PC-9 (cell line): Measurements from ENCODE around the gene BPIFB2. TPM values are rescaled to one million over a fixed set of nuclear protein-coding genes. Genes with fewer than 3 reads are reported as not detected.

Experiments used
- BruUV-seq: library from RNA; stranded (reverse); fragments of 400-500 nt; replicated peaks from 2 replicates; lab custom pipeline; 2021; lab: Mats Ljungman, UMichigan
- CTCF ChIA-PET: fragments of 300-600 bp; sonication (Branson Sonifier 250); formaldehyde crosslinking; loops from one replicate; lab custom pipeline; 2022; ENCODE audit warnings: antibody characterized with exemption; lab: Charles Lee
- POLR2A ChIA-PET: fragments of 300-600 bp; sonication (Branson Sonifier 250); formaldehyde crosslinking; loops from one replicate; lab custom pipeline; 2022; ENCODE audit warnings: antibody characterized with exemption; ENCODE audit not compliant: unreplicated experiment; lab: Charles Lee
- DNase-seq, 2 experiments: peaks; one replicate each; pipeline versions ENCODE4 v3.0.0 to v3.0.0-alpha.2; 2015 to 2022; ENCODE audit warnings: mixed read lengths in 1 of 2
- H2AFZ ChIP-seq: fragments of 200-600 bp; sonication (generic); 2 replicates; pipeline ENCODE4 v1.8.1; 2017; ENCODE audit warnings: antibody characterized with exemption
- H3F3A ChIP-seq: fragments of 200-600 bp; sonication (generic); 2 replicates; pipeline ENCODE4 v1.8.1; 2017; ENCODE audit warnings: antibody characterized with exemption, mild to moderate bottlenecking, low read depth; ENCODE audit not compliant: insufficient read depth
- H3K27ac ChIP-seq: fragments of 200-600 bp; sonication (generic); 2 replicates; pipeline ENCODE4 v1.6.1; 2016; ENCODE audit warnings: mixed run types
- H3K27me3 ChIP-seq: fragments of 200-600 bp; sonication (generic); 2 replicates; pipeline ENCODE4 v1.6.1; 2016; ENCODE audit warnings: low read depth, mixed run types; ENCODE audit not compliant: insufficient read depth
- H3K36me3 ChIP-seq: fragments of 200-600 bp; sonication (generic); 2 replicates; pipeline ENCODE4 v1.6.1; 2016; ENCODE audit warnings: low read depth, mixed run types
- H3K4me1 ChIP-seq: fragments of 200-600 bp; sonication (generic); replicated peaks from 2 replicates; pipeline ENCODE4 v1.6.1; 2016; ENCODE audit warnings: mixed run types; ENCODE audit not compliant: insufficient read depth
- H3K4me2 ChIP-seq: fragments of 200-600 bp; sonication (generic); 2 replicates; pipeline ENCODE4 v1.6.1; 2017; ENCODE audit warnings: mixed run types
- H3K4me3 ChIP-seq: fragments of 200-600 bp; sonication (generic); 2 replicates; pipeline ENCODE4 v1.6.1; 2016; ENCODE audit warnings: mixed run types
- H3K79me2 ChIP-seq: fragments of 200-600 bp; sonication (generic); 2 replicates; pipeline ENCODE4 v1.6.1; 2017; ENCODE audit warnings: low read depth, mixed run types
- H3K9me2 ChIP-seq: fragments of 200-600 bp; sonication (generic); 2 replicates; pipeline ENCODE4 v1.8.1; 2017; ENCODE audit warnings: mild to moderate bottlenecking; ENCODE audit not compliant: insufficient read depth
- H3K9me3 ChIP-seq: fragments of 200-600 bp; sonication (generic); 2 replicates; pipeline ENCODE4 v1.8.1; 2016; ENCODE audit warnings: low read depth; ENCODE audit not compliant: insufficient read depth
- H4K20me1 ChIP-seq: fragments of 200-600 bp; sonication (generic); 2 replicates; pipeline ENCODE4 v1.8.1; 2017; ENCODE audit not compliant: insufficient read depth
- CTCF ChIP-seq: fragments of 200-600 bp; sonication (generic); conservative IDR thresholded peaks from 2 replicates; pipeline ENCODE4 v1.6.1; 2017; ENCODE audit warnings: mixed run types, antibody characterized with exemption, mild to moderate bottlenecking, moderate library complexity
- EZH2 ChIP-seq: fragments of 200-600 bp; sonication (generic); IDR thresholded peaks from 2 replicates; pipeline ENCODE4 v1.8.0; 2017; ENCODE audit warnings: antibody characterized with exemption, low read depth
- intact Hi-C: fragments of 100-400 bp; cut with micrococcal nuclease; formaldehyde crosslinking; loops from one replicate; pipeline ENCODE4 v1.10.0; 2022; ENCODE audit not compliant: unreplicated experiment
- total RNA-seq: library from RNA; stranded (reverse); gene quantifications from 2 replicates; pipeline ENCODE4 v1.2.3, GENCODE V29; 2021

BPIFB2 gene
- total RNA-seq, 1 experiment from 2014 or later = not detected

GRCh38 chr20:33072362-33072761 lies 64.9 kb downstream of the BPIFB2 start:
- H3K9me3 ChIP-seq = no peaks in the 10 kb centered on the region
- no peaks in the 10 kb centered on the region for H3K4me1 ChIP-seq
- no peak overlapping the region for H3K4me3 ChIP-seq
- H3K36me3 ChIP-seq = no peaks in the 10 kb centered on the region
- no peaks in the 10 kb centered on the region for H3K79me2 ChIP-seq
- H3F3A ChIP-seq = no peaks in the 10 kb centered on the region
- intact Hi-C loops = no loop called here
- TF ChIP-seq CTCF (no peak), EZH2 (no peak)
- H3K4me2 ChIP-seq = no peak overlapping the region
- H4K20me1 ChIP-seq = no peaks in the 10 kb centered on the region
- peaks cover 70% of the 10 kb centered on the region for H3K27me3 ChIP-seq
- ChIA-PET CTCF (no interaction called here), POLR2A (no interaction called here)
- no peak overlapping the region for H2AFZ ChIP-seq
- no peaks in the 10 kb centered on the region for H3K9me2 ChIP-seq
- DNase-seq = no peak
- BruUV-seq = no TSS peak
- no peak overlapping the region for H3K27ac ChIP-seq

- POLR2A ChIA-PET = no interaction called here
- Histone ChIP-seq H3K4me1 (no peaks in the 10 kb centered on the region), H3K79me2 (no peaks in the 10 kb centered on the region), H3K9me3 (no peaks in the 10 kb centered on the region), H3K27me3 (peaks cover 70% of the 10 kb centered on the region), H2AFZ (no peak overlapping the region), H4K20me1 (no peaks in the 10 kb centered on the region), H3K4me3 (no peak overlapping the region), H3K27ac (no peak overlapping the region), H3K4me2 (no peak overlapping the region), H3K36me3 (no peaks in the 10 kb centered on the region), H3K9me2 (no peaks in the 10 kb centered on the region), H3F3A (no peaks in the 10 kb centered on the region)
- no peak for DNase-seq
- BruUV-seq = no TSS peak
- CTCF ChIA-PET = no interaction called here
- TF ChIP-seq EZH2 = no peak
- TF ChIP-seq CTCF = no peak
- intact Hi-C loops = no loop called here
These were observed 65.3 kb downstream of the BPIFB2 start for GRCh38 chr20:33072813-33073212.

Other genes with a start within 250 kb of the BPIFB2 start
- 5.7 and 8.0 TPM in 2 replicates for gene DNMT3B, start 245.3 kb upstream of the BPIFB2 start, total RNA-seq
- 113 and 154 TPM in 2 replicates for gene MAPRE1, start 187.8 kb upstream of the BPIFB2 start, total RNA-seq
- gene EFCAB8, start 148.8 kb upstream of the BPIFB2 start, total RNA-seq = 1.1 TPM in 1 of 2 replicates, not detected in the other
- gene SUN5, start 3.3 kb upstream of the BPIFB2 start, total RNA-seq = not detected in 2 replicates
- gene BPIFB6, start 23.9 kb downstream of the BPIFB2 start, total RNA-seq = not detected in 2 replicates
- gene BPIFB3, start 46.2 kb downstream of the BPIFB2 start, total RNA-seq = not detected in 2 replicates
- not detected in 2 replicates for gene BPIFB4, start 71.9 kb downstream of the BPIFB2 start, total RNA-seq
- gene BPIFA2, start 160.5 kb downstream of the BPIFB2 start, total RNA-seq = not detected in 2 replicates
- not detected in 2 replicates for gene BPIFA3, start 209.6 kb downstream of the BPIFB2 start, total RNA-seq
- gene BPIFA1, start 228.3 kb downstream of the BPIFB2 start, total RNA-seq = not detected in 2 replicates